ENCODE data around the gene HSD17B7. TPM values are rescaled to one million over a fixed set of nuclear protein-coding genes. Genes with fewer than 3 reads are reported as not detected.

The HSD17B7 gene
- total and polyA plus RNA-seq, 9 of the 15 experiments (the other 6 are each of a cell fraction or from before 2014, with no cell fraction given) = 12.7 to 48.7 (median 21.3) TPM

GRCh38 chr1:162835157-162835899 is 44.8 kb downstream of the HSD17B7 start:
- no peak for TF ChIP-seq ZNF707 (CRISPR knock-in tag; conservative IDR thresholded peaks at IDR 0.05)
- no peak for TF ChIP-seq SIX5 (IDR thresholded peaks at IDR 0.05; ENCODE audit: borderline replicate concordance in 1 of 2, insufficient read depth in 1 of 2, low read depth in 1 of 2, low read length in 2 of 2)
- TF ChIP-seq ZNF274 (IDR thresholded peaks at IDR 0.05; ENCODE audit: borderline replicate concordance, low read depth, low read length) = no peak
- TF ChIP-seq MGA (IDR thresholded peaks at IDR 0.05) = no peak
- no peak for TF ChIP-seq TFAM (CRISPR knock-in tag; conservative IDR thresholded peaks at IDR 0.05)
- H3K4me2 ChIP-seq (ENCODE audit: insufficient read depth, low read length) = no peak overlapping the region
- intact Hi-C loops (cut with micrococcal nuclease) (no loop called here), in situ Hi-C loops (cut with MboI) (no loop called here)
- H3K4me1 ChIP-seq (replicated peaks in 1 of 2; ENCODE audit: control insufficient read depth in 2 of 2, insufficient read depth in 2 of 2, low read length in 2 of 2) = peaks cover 0 to 5% of the 10 kb centered on the region in 2 experiments; a peak in 2 of 5 replicates
- no peaks in the 10 kb centered on the region for H4K20me1 ChIP-seq (replicated peaks; ENCODE audit: control insufficient read depth, insufficient read depth, low read length)
- DNase-seq (ENCODE audit: extremely low read depth in 1 of 4, low spot score in 3 of 4) (no peak), ATAC-seq (no peak), FAIRE-seq (no peak)
- no peak overlapping the region for H2AFZ ChIP-seq (ENCODE audit: low read depth, low read length)
- WGBS (ENCODE audit: insufficient coverage, low coverage, missing lambda C conversion rate) = 2% methylated on average over 3 of the region's 3 CpGs
- no peak overlapping the region for H3K4me3 ChIP-seq
- no peaks in the 10 kb centered on the region for H3K36me3 ChIP-seq (ENCODE audit: control insufficient read depth, insufficient read depth, low read length)
- no peaks in the 10 kb centered on the region for H3K79me2 ChIP-seq (ENCODE audit: control insufficient read depth, insufficient read depth, low read length)
- no peak overlapping the region for H3K9ac ChIP-seq (ENCODE audit: insufficient read depth in 1 of 2, low read depth in 2 of 2, low read length in 2 of 2)
- no TSS peak for BruUV-seq (replicated peaks)
- POLR2A ChIA-PET = no interaction called here
- H3K27me3 ChIP-seq (ENCODE audit: control insufficient read depth in 2 of 2, insufficient read depth in 2 of 2, low read length in 2 of 2) = peaks cover 0 to 3% of the 10 kb centered on the region in 2 experiments; a peak in 2 of 5 replicates
- H3K9me3 ChIP-seq (replicated peaks; ENCODE audit: control insufficient read depth, insufficient read depth, low read depth, low read length) = 0 out of 2 replicates have a peak, but pooled peaks cover 4% of the 10 kb centered on the region
- CTCF ChIA-PET (ENCODE audit: low intra/inter-chr PET ratio) = no interaction called here
- no peak overlapping the region for H3K27ac ChIP-seq (ENCODE audit: extremely low read depth, low read depth, low read length)
- H3K9me1 ChIP-seq (ENCODE audit: control insufficient read depth, insufficient read depth, low read length) = no peaks in the 10 kb centered on the region

All from K562 (cell line).